ENCODE measurements around the gene PUS7L. TPM values are rescaled to one million over a fixed set of nuclear protein-coding genes. Genes with fewer than 3 reads are reported as not detected.
"Not testable (repeated sequence)": the region's sequence is repeated elsewhere in the genome, so short reads cannot be mapped to it uniquely, and the experiment has no call there.

Gene PUS7L
- total and polyA plus RNA-seq, 3 experiments from 2014 or later: 17.8 to 26.3 (median 21.4) TPM

DNA sequence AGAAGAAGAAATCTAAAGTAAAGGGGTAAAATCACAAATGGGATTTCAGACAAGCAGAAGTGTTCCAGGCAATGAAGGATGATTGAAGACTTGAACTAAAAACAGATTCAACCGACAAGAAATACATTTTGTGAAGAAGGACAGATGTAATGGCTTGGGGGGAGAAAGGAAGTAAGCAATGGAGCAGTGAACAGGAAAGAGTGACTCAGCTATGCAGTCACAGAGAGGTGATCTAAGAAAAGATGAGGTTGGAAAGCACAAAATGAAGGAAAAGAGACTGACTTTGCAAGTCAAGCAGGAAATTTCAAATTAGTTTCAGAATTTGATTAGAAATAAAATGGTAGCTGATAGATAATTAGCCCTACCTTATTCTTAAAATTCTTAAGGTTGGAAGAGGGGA, 66.5 kb downstream of the PUS7L start:
- Mint-ChIP-seq H3K9me3 (no peaks in the 10 kb centered on the region), H3K4me1 (peaks cover 0 to 11% (median 0%) of the 10 kb centered on the region in 3 donors), H3K4me3 (no peak overlapping the region), H3K27ac (no peak overlapping the region), H3K27me3 (peaks cover 9 to 20% of the 10 kb centered on the region in 2 donors), H3K36me3 (peaks cover 0 to 3% (median 0%) of the 10 kb centered on the region in 3 donors)
- H3K9me3 ChIP-seq (ENCODE audit: low read length): no peaks in the 10 kb centered on the region
- no peak for DNase-seq
- no peaks in the 10 kb centered on the region for H3K4me1 ChIP-seq (ENCODE audit: insufficient read depth, low read length)
- no peaks in the 10 kb centered on the region for H3K27me3 ChIP-seq (ENCODE audit: insufficient read depth, low read length, poor library complexity, severe bottlenecking)
- no peaks in the 10 kb centered on the region for H3K36me3 ChIP-seq (ENCODE audit: insufficient read depth, low read length)
- ChIA-PET POLR2A (no interaction called here), CTCF (no interaction called here)
- no peak overlapping the region for H3K27ac ChIP-seq (ENCODE audit: low read depth, low read length)
- H3K4me3 ChIP-seq (ENCODE audit: low read length): no peak overlapping the region

DNA sequence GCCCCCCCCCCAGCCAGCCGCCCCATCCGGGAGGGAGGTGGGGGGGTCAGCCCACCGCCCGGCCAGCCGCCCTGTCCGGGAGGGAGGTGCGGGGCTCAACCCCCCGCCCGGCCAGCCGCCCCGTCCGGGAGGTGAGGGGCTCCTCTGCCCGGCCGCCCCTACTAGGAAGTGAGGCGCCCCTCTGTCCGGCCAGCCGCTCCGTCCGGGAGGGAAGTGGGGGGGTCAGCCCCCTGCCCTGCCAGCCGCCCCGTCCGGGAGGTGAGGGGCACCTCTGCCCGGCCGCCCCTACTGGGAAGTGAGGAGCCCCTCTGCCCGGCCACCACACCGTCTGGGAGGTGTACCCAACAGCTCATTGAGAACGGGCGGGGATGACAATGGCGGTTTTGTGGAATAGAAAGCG, 73.1 kb downstream of the PUS7L start:
- H3K4me3 ChIP-seq (ENCODE audit: low read length); H3K27ac ChIP-seq (ENCODE audit: low read depth, low read length); DNase-seq; H3K36me3 ChIP-seq (ENCODE audit: insufficient read depth, low read length); H3K27me3 ChIP-seq (ENCODE audit: insufficient read depth, low read length, poor library complexity, severe bottlenecking); H3K4me1 Mint-ChIP-seq; H3K36me3 Mint-ChIP-seq; H3K9me3 Mint-ChIP-seq; H3K4me1 ChIP-seq (ENCODE audit: insufficient read depth, low read length); H3K9me3 ChIP-seq (ENCODE audit: low read length); CTCF ChIA-PET; POLR2A ChIA-PET; H3K27ac Mint-ChIP-seq; H3K4me3 Mint-ChIP-seq: not testable (repeated sequence)
- peaks cover 10 to 29% of the 10 kb centered on the region in 2 donors for H3K27me3 Mint-ChIP-seq

DNA sequence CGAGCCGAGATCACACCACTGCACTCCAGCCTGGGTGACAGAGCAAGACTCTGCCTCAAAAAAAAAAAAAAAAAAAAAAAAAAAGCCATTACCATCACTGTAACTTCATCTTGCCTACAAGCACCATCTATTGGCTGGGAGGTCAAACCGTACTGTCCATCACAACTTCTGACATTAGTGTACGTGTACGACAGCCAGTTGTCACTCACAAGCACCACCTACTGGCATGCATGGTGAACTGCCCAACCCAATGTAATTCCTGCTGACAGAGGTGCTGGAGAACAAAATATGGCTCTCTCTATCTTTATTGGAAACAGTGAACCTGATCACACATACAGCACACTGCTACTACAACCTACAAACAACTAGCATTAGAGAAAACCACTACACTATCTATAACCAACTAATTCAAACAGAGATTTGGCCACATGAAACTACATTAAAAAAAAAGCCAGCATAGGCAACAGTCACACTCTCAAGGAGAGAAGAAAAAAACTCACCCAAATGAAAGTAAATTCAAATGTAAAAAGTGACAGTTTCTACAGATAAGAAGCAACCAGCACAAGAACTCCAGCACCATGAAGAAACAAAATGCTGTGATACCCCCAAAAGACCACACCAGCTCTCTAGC, 82.3 kb downstream of the PUS7L start:
- H3K9me3 ChIP-seq (ENCODE audit: low read length): no peaks in the 10 kb centered on the region
- Mint-ChIP-seq H3K4me3 (no peak overlapping the region), H3K27ac (no peak overlapping the region), H3K9me3 (peaks cover 0 to 9% (median 4%) of the 10 kb centered on the region in 5 donors), H3K27me3 (peaks cover 3 to 37% of the 10 kb centered on the region in 2 donors), H3K4me1 (no peaks in the 10 kb centered on the region), H3K36me3 (no peaks in the 10 kb centered on the region)
- DNase-seq: no peak
- no peaks in the 10 kb centered on the region for H3K27me3 ChIP-seq (ENCODE audit: insufficient read depth, low read length, poor library complexity, severe bottlenecking)
- H3K4me1 ChIP-seq (ENCODE audit: insufficient read depth, low read length): no peaks in the 10 kb centered on the region
- no peak overlapping the region for H3K27ac ChIP-seq (ENCODE audit: low read depth, low read length)
- no peak overlapping the region for H3K4me3 ChIP-seq (ENCODE audit: low read length)
- ChIA-PET POLR2A (no interaction called here), CTCF (no interaction called here)
- no peaks in the 10 kb centered on the region for H3K36me3 ChIP-seq (ENCODE audit: insufficient read depth, low read length)

DNA sequence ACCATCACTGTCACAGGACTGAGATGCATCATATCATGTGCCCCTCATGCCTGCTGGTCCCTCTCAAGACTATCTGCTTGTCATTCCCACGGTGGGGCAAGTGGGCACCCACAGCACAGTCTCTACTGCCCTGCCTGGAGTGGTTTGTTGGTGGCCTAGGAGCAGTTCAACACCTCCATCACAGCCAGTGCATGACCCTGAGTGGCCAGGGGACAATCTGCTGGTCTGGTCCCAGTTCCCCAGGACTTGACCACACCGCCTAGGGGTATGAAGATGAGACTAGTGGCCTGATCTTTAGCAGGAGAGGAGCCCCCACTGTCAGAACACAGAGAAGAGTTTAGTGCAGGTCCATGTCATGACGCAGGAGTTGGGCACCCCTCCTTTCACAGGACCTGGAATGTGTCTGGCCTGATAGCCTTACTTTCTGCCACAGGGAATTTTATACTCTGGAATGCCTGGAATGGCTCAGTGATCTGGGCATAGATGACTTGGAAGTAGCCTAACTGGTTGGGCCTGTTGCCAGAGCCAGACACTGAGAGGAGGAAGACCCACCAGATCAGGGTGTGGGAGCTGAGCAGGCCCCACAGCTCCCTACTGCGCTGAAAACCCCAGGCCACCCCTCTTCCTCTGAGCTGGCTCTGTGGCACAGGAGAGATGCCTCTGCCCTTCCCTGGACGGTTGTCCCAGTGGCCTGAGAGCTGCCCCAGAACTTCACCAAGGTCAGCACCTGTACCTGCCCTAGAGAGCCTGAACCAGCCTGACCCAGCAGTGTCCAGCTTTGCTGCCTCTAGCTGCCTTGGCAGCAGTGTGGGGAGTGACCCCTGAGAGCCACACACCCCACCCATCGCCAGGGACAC, 83.3 kb downstream of the PUS7L start:
- no peaks in the 10 kb centered on the region for H3K9me3 ChIP-seq (ENCODE audit: low read length)
- H3K4me3 ChIP-seq (ENCODE audit: low read length): no peak overlapping the region
- H3K27ac ChIP-seq (ENCODE audit: low read depth, low read length): no peak overlapping the region
- DNase-seq: no peak
- no peaks in the 10 kb centered on the region for H3K36me3 ChIP-seq (ENCODE audit: insufficient read depth, low read length)
- H3K4me1 ChIP-seq (ENCODE audit: insufficient read depth, low read length): no peaks in the 10 kb centered on the region
- H3K27me3 Mint-ChIP-seq: peaks cover 3 to 37% of the 10 kb centered on the region in 2 donors
- no peak overlapping the region for H3K27ac Mint-ChIP-seq
- H3K4me3 Mint-ChIP-seq: no peak overlapping the region
- H3K36me3 Mint-ChIP-seq: no peaks in the 10 kb centered on the region
- H3K4me1 Mint-ChIP-seq: no peaks in the 10 kb centered on the region
- ChIA-PET POLR2A (no interaction called here), CTCF (no interaction called here)
- no peaks in the 10 kb centered on the region for H3K27me3 ChIP-seq (ENCODE audit: insufficient read depth, low read length, poor library complexity, severe bottlenecking)
- H3K9me3 Mint-ChIP-seq: peaks cover 0 to 9% (median 4%) of the 10 kb centered on the region in 5 donors

DNA sequence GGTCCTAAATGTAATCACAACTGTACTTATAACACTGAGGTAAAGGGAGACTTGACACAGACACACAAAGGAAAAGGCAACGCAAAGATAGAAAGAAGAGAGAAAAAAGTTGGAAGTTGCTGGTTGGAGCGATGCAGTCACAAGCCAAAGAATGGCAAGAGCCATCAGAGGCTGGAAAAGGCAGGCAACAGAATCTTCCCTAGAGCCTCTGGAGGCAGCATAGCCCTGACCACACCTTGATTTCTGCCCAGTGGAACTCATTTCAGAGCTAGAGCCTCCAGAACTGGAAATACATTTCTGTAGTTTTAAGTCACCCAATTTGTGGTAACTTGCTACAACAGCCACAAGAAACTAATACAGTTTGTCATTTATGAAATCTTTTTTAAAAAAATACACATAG, 89.2 kb downstream of the PUS7L start:
- ChIA-PET POLR2A (no interaction called here), CTCF (no interaction called here)
- H3K9me3 Mint-ChIP-seq: no peaks in the 10 kb centered on the region
- peaks cover 5 to 30% of the 10 kb centered on the region in 2 donors for H3K27me3 Mint-ChIP-seq
- no peaks in the 10 kb centered on the region for H3K36me3 Mint-ChIP-seq
- H3K27ac Mint-ChIP-seq: no peak overlapping the region
- H3K27ac ChIP-seq (ENCODE audit: low read depth, low read length): no peak overlapping the region
- H3K4me3 Mint-ChIP-seq: no peak overlapping the region
- no peak overlapping the region for H3K4me3 ChIP-seq (ENCODE audit: low read length)
- no peak for DNase-seq
- no peaks in the 10 kb centered on the region for H3K4me1 Mint-ChIP-seq
- H3K9me3 ChIP-seq (ENCODE audit: low read length): no peaks in the 10 kb centered on the region
- no peaks in the 10 kb centered on the region for H3K4me1 ChIP-seq (ENCODE audit: insufficient read depth, low read length)
- no peaks in the 10 kb centered on the region for H3K36me3 ChIP-seq (ENCODE audit: insufficient read depth, low read length)
- no peaks in the 10 kb centered on the region for H3K27me3 ChIP-seq (ENCODE audit: insufficient read depth, low read length, poor library complexity, severe bottlenecking)

Other genes starting within 250 kb of the PUS7L start
- not detected for gene ADAMTS20, start 206.6 kb downstream of the PUS7L start, total RNA-seq
- gene ADAMTS20, start 206.6 kb downstream of the PUS7L start, polyA plus RNA-seq: not detected
- 10 to 100 TPM; 23.6 to 25.7 TPM for gene IRAK4, start 161 bp upstream of the PUS7L start, total RNA-seq
- 27.3 TPM for gene IRAK4, start 161 bp upstream of the PUS7L start, polyA plus RNA-seq
- gene TWF1, start 47.5 kb upstream of the PUS7L start, total RNA-seq: 10 to 100 TPM; 29.7 to 32.1 TPM
- 13.9 TPM for gene TWF1, start 47.5 kb upstream of the PUS7L start, polyA plus RNA-seq
- 1 to 10 TPM; 1.4 to 1.8 TPM for gene TMEM117, start 77.3 kb upstream of the PUS7L start, total RNA-seq
- gene TMEM117, start 77.3 kb upstream of the PUS7L start, polyA plus RNA-seq: 6.2 TPM

Measured in CD8-positive, alpha-beta memory T cell (primary cell).